HG02642 (cell line): ENCODE data around the gene PLA2G2D.

Experiments
- ATAC-seq: cut with Tn5 transposase; IDR thresholded peaks from one replicate; pipeline ENCODE4 v1.9.1; 2021; ENCODE audit warnings: mild to moderate bottlenecking; ENCODE audit not compliant: unreplicated experiment, poor library complexity

The PLA2G2D gene

DNA sequence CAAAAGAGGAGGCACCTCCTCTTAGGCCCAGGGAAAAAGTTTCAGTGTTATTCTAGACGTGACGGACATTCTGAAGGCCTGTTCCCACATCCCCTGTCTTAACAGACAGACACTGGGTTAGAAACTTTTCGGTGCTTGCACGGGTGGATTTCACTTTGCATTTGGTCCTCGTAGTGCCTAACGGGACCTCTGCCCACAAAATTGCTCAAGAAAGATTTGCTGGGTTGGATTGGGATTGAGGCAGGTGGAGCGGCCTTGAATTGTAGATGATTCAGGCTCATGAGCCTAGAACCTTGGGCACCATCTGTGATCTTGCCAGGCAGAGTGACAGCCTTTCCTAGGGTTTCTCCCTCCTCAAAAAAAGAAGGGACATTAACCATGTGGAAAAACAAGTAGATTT, 46.6 kb downstream of the PLA2G2D start:
- no peak for ATAC-seq

DNA sequence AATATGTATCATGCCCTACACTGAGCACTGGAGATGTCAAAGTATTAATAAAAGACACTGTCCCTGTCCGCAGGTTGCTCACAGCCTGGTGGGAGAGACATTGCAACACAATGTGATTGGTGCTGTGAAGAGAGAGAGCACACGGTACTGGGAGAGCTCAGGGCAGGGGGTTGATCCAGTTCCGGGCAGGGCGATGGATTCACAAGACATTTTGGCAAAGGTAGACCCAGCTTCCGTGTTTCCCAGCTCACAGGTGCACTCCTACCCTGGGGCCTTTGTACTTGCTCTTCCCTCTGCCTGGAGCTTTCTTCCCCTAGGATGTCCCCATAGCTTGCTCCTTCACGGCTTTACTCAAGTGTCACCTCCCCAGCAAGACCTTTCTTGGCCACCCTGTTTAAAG, 47.9 kb downstream of the PLA2G2D start:
- ATAC-seq: no peak

DNA sequence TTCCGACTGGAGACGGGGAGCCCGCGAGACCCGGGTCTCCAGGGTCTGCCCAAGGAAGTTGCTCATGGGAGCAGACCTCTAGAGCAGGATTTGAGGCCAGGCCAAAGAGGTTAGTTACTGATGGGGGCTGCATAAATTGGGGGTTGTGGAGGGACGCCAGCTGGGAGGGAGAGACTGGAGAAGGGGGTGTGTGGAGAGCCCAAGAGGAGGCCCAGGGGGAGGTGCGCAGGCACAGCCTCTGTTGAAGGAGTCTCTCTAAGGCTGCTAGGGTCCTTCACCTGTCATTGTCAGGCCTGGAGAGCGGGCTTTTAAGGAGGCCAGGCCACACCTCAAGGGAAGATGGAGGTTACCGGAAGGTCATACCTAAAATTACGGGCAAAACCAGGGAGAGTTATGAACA, 49.0 kb downstream of the PLA2G2D start:
- no peak for ATAC-seq

DNA sequence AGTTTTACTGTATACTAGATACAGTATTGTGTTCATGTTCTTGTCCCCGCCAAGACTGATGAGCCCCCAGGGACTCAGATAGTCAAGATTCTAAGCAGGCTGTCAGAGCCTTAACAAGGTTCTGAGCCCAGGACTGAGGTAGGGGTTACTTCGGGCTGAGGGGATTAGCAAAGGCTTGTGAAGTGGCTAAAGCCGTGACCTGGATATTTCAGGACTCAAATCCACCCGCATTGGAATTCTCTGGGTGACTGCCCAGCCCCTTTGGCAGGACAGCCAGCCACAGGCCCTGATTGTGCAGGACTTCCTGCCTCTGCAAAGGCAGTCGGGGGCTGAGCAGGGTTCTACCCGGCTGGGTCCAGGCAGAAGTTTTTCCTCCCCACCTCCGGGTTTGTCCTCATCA, 49.5 kb downstream of the PLA2G2D start, which contains the start of gene PLA2G5:
Gene PLA2G5 (plus strand): TSS at position 321 of the 400 bp plus-strand sequence. CDS start 14,637 bp downstream, outside the sequence.
- no peak for ATAC-seq

DNA sequence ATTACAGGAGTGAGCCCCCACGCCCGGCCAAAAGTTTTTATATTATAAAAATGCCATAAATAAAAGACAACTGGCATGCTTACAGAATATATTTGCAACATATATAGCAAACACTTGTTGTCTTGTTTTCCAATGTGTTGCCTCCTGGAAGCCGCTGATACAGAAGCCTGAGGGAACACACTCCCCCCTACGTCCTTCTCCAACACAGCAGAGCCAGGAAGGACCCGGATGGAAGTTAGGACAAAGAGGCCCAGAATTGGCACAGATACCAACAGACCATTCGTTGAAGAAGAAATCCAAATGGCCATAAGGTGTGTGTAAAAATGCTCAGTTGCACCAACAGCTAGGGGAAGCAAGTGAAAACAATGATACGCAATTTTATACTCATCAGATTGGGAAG, 50.6 kb downstream of the PLA2G2D start:
- ATAC-seq: no peak

DNA sequence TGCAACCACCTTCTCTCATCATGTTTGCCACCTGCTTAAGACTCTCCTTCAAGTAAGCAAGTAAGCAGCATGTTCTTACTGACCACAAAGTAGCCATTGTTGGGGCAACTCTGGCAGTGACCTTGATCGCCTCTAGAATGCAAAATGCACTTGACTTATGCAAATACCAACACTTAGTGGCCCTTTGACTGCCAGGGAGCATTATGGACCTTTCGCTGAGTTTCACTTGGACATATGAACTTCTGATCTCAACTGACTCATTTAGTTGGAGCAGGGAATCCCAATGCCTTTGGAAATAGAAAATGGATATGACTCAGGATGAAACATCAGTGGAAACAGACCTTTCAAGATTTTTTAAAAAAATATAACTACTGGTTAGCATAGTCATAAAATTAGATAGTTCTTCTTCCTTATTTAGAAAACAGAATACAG, 55.5 kb downstream of the PLA2G2D start:
- ATAC-seq: no peak
